ENCODE results near the gene CST8.

Gene CST8

DNA sequence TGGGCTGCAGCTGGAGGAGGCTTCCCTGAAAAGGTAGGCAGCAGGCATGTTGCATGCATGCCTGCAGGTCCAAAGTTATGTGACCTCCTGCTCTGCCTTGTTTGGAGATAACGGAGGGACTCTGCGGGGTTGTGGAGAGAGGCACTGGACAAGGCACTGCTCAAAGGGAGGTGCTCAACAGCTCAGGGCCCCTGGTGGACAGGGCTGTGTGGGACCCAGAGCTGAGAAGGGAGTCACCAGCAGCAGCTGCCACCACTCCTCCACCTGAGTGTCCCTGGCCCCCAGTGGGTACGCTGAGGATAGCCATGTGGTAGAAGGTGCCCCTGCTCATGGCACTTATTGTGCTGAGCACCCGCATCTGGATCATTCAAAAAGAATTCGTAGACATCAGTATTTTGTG is 15.5 kb upstream of the CST8 start:
- TF ChIP-seq ZFP30 (CRISPR knock-in tag; IDR thresholded peaks at IDR 0.05) = no peak
- TF ChIP-seq ZNF565 (CRISPR knock-in tag; conservative IDR thresholded peaks at IDR 0.05; ENCODE audit: low read depth) = no peak
- ATAC-seq = no peak

- no peak for ATAC-seq
- TF ChIP-seq CSDC2 (CRISPR knock-in tag; IDR thresholded peaks at IDR 0.05) = no peak
- TF ChIP-seq RARB (CRISPR knock-in tag; IDR thresholded peaks at IDR 0.05) = no peak
- TF ChIP-seq ZNF565 (CRISPR knock-in tag; conservative IDR thresholded peaks at IDR 0.05; ENCODE audit: low read depth) = no peak
- no peak for TF ChIP-seq SNAI2 (CRISPR knock-in tag; IDR thresholded peaks at IDR 0.05)
- TF ChIP-seq, protein P1, sequence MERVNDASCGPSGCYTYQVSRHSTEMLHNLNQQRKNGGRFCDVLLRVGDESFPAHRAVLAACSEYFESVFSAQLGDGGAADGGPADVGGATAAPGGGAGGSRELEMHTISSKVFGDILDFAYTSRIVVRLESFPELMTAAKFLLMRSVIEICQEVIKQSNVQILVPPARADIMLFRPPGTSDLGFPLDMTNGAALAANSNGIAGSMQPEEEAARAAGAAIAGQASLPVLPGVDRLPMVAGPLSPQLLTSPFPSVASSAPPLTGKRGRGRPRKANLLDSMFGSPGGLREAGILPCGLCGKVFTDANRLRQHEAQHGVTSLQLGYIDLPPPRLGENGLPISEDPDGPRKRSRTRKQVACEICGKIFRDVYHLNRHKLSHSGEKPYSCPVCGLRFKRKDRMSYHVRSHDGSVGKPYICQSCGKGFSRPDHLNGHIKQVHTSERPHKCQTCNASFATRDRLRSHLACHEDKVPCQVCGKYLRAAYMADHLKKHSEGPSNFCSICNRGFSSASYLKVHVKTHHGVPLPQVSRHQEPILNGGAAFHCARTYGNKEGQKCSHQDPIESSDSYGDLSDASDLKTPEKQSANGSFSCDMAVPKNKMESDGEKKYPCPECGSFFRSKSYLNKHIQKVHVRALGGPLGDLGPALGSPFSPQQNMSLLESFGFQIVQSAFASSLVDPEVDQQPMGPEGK (CRISPR knock-in tag; IDR thresholded peaks at IDR 0.05; ENCODE audit: borderline replicate concordance) = no peak
- TF ChIP-seq, protein P2, sequence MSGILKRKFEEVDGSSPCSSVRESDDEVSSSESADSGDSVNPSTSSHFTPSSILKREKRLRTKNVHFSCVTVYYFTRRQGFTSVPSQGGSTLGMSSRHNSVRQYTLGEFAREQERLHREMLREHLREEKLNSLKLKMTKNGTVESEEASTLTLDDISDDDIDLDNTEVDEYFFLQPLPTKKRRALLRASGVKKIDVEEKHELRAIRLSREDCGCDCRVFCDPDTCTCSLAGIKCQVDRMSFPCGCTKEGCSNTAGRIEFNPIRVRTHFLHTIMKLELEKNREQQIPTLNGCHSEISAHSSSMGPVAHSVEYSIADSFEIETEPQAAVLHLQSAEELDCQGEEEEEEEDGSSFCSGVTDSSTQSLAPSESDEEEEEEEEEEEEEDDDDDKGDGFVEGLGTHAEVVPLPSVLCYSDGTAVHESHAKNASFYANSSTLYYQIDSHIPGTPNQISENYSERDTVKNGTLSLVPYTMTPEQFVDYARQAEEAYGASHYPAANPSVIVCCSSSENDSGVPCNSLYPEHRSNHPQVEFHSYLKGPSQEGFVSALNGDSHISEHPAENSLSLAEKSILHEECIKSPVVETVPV (CRISPR knock-in tag; IDR thresholded peaks at IDR 0.05) = no peak
- TF ChIP-seq ZNF70 (CRISPR knock-in tag; IDR thresholded peaks at IDR 0.05) = no peak
- no peak for TF ChIP-seq OSR1 (CRISPR knock-in tag; IDR thresholded peaks at IDR 0.05)
- TF ChIP-seq TOX (CRISPR knock-in tag; IDR thresholded peaks at IDR 0.05; ENCODE audit: borderline replicate concordance) = no peak
- no peak for TF ChIP-seq ZFP3 (CRISPR knock-in tag; IDR thresholded peaks at IDR 0.05)
- no peak for TF ChIP-seq ZC3H10 (CRISPR knock-in tag; IDR thresholded peaks at IDR 0.05)
- TF ChIP-seq, protein P3, sequence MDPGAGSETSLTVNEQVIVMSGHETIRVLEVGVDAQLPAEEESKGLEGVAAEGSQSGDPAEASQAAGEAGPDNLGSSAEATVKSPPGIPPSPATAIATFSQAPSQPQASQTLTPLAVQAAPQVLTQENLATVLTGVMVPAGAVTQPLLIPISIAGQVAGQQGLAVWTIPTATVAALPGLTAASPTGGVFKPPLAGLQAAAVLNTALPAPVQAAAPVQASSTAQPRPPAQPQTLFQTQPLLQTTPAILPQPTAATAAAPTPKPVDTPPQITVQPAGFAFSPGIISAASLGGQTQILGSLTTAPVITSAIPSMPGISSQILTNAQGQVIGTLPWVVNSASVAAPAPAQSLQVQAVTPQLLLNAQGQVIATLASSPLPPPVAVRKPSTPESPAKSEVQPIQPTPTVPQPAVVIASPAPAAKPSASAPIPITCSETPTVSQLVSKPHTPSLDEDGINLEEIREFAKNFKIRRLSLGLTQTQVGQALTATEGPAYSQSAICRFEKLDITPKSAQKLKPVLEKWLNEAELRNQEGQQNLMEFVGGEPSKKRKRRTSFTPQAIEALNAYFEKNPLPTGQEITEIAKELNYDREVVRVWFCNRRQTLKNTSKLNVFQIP (CRISPR knock-in tag; IDR thresholded peaks at IDR 0.05; ENCODE audit: borderline replicate concordance, low read depth) = no peak
- TF ChIP-seq PPARA (CRISPR knock-in tag; IDR thresholded peaks at IDR 0.05; ENCODE audit: borderline replicate concordance) = no peak
- no peak for TF ChIP-seq CREB5 (CRISPR knock-in tag; IDR thresholded peaks at IDR 0.05; ENCODE audit: low read depth)
- TF ChIP-seq ZNF8 (CRISPR knock-in tag; IDR thresholded peaks at IDR 0.05) = no peak
- TF ChIP-seq ARNTL (CRISPR knock-in tag; IDR thresholded peaks at IDR 0.05; ENCODE audit: borderline replicate concordance, low read depth) = no peak
These were observed 14.7 kb upstream of the CST8 start for GRCh38 chr20:23476015-23476754.

- TF ChIP-seq ESRRG (CRISPR knock-in tag; IDR thresholded peaks at IDR 0.05) = no peak
- no peak for TF ChIP-seq CSDC2 (CRISPR knock-in tag; IDR thresholded peaks at IDR 0.05)
- TF ChIP-seq CREB5 (CRISPR knock-in tag; IDR thresholded peaks at IDR 0.05; ENCODE audit: low read depth) = no peak
- TF ChIP-seq BACH2 (CRISPR knock-in tag; IDR thresholded peaks at IDR 0.05; ENCODE audit: borderline replicate concordance) = no peak
- no peak for TF ChIP-seq TOX (CRISPR knock-in tag; IDR thresholded peaks at IDR 0.05; ENCODE audit: borderline replicate concordance)
- TF ChIP-seq ZFP30 (CRISPR knock-in tag; IDR thresholded peaks at IDR 0.05) = no peak
- no peak for TF ChIP-seq ZNF565 (CRISPR knock-in tag; conservative IDR thresholded peaks at IDR 0.05; ENCODE audit: low read depth)
- TF ChIP-seq ZNF70 (CRISPR knock-in tag; IDR thresholded peaks at IDR 0.05) = no peak
- TF ChIP-seq, protein P2 (CRISPR knock-in tag; IDR thresholded peaks at IDR 0.05) = no peak
- no peak for TF ChIP-seq RARB (CRISPR knock-in tag; IDR thresholded peaks at IDR 0.05)
- TF ChIP-seq, protein P1 (CRISPR knock-in tag; IDR thresholded peaks at IDR 0.05; ENCODE audit: borderline replicate concordance) = no peak
- TF ChIP-seq, protein P3 (CRISPR knock-in tag; IDR thresholded peaks at IDR 0.05; ENCODE audit: borderline replicate concordance, low read depth) = no peak
- no peak for TF ChIP-seq PPARA (CRISPR knock-in tag; IDR thresholded peaks at IDR 0.05; ENCODE audit: borderline replicate concordance)
- TF ChIP-seq ISL1 (CRISPR knock-in tag; IDR thresholded peaks at IDR 0.05) = no peak
- no peak for ATAC-seq
These were observed 13.7 kb upstream of the CST8 start for GRCh38 chr20:23477223-23477622.

Measured in SK-N-SH treated with all-trans-retinoic acid at 6 μM for 48 hours (cell line).